Smooth muscle cell (in vitro differentiated cells): ENCODE results near the gene EHBP1L1. TPM values are rescaled to one million over a fixed set of nuclear protein-coding genes. Genes with fewer than 3 reads are reported as not detected.

Experiments used
- DNase-seq: peaks from one replicate; lab custom pipeline; 2025; ENCODE audit not compliant: unreplicated experiment; lab: John Stamatoyannopoulos, UW
- H2AFZ ChIP-seq: fragments of 200-600 bp; sonication (generic); 2 replicates; pipeline ENCODE4 v1.6.0; 2016; ENCODE audit warnings: antibody characterized with exemption, low read depth, mild to moderate bottlenecking
- H3F3A ChIP-seq: fragments of 200-600 bp; sonication (generic); 2 replicates; pipeline ENCODE4 v1.6.0; 2017; ENCODE audit warnings: antibody characterized with exemption, low read depth
- H3K27ac ChIP-seq: fragments of 200-600 bp; sonication (generic); 2 replicates; pipeline ENCODE4 v1.5.1; 2016; ENCODE audit warnings: low read depth, mild to moderate bottlenecking
- H3K27me3 ChIP-seq: fragments of 200-600 bp; sonication (generic); 2 replicates; pipeline ENCODE4 v1.6.1; 2016; ENCODE audit warnings: low read depth, mild to moderate bottlenecking
- H3K36me3 ChIP-seq: fragments of 200-600 bp; sonication (generic); 2 replicates; pipeline ENCODE4 v1.5.1; 2016; ENCODE audit warnings: low read depth
- H3K4me1 ChIP-seq: fragments of 200-600 bp; sonication (generic); 2 replicates; pipeline ENCODE4 v1.5.1; 2016; ENCODE audit warnings: low read depth
- H3K4me2 ChIP-seq: fragments of 200-600 bp; sonication (generic); 2 replicates; pipeline ENCODE4 v1.6.0; 2016; ENCODE audit warnings: mild to moderate bottlenecking
- H3K4me3 ChIP-seq: fragments of 200-600 bp; sonication (generic); 2 replicates; pipeline ENCODE4 v1.5.1; 2016; ENCODE audit warnings: mild to moderate bottlenecking
- H3K79me2 ChIP-seq: fragments of 200-600 bp; sonication (generic); 2 replicates; pipeline ENCODE4 v1.6.0; 2016; ENCODE audit warnings: low read depth, mild to moderate bottlenecking
- H3K9ac ChIP-seq: fragments of 200-600 bp; sonication (generic); 2 replicates; pipeline ENCODE4 v1.6.0; 2016; ENCODE audit warnings: low read depth
- H3K9me3 ChIP-seq: fragments of 200-600 bp; sonication (generic); replicated peaks from 2 replicates; pipeline ENCODE4 v1.5.1; 2016; ENCODE audit warnings: low read depth
- H4K20me1 ChIP-seq: fragments of 200-600 bp; sonication (generic); 2 replicates; pipeline ENCODE4 v1.6.0; 2016; ENCODE audit warnings: low read depth
- WGBS: methylation state at CpG from one replicate; pipeline ENCODE4 v1.1.7; 2016; ENCODE audit warnings: low lambda C conversion rate; 5-methylcytosine and 5-hydroxymethylcytosine counted together
- polyA plus RNA-seq: library from polyadenylated mRNA; unstranded; fragments of >200 nt; fragmentation: Nextera tagmentation; extraction: Ambion mirVana; gene quantifications from 2 replicates; pipeline ENCODE4 v1.2.1, GENCODE V29; 2016
- total RNA-seq: library from RNA; depleted of rRNA; stranded (reverse); fragments of >200 nt; gene quantifications from 2 replicates; pipeline ENCODE4 v1.2.3, GENCODE V29; 2014
- TF ChIP-seq, protein P1 (sequence below): fragments of 200-600 bp; sonication (generic); IDR thresholded peaks from 2 replicates; pipeline ENCODE4 v1.5.1; 2017; ENCODE audit warnings: borderline replicate concordance, mild to moderate bottlenecking, antibody characterized with exemption; ENCODE audit not compliant: insufficient read depth, poor library complexity, severe bottlenecking

EHBP1L1 gene
- total and polyA plus RNA-seq, 2 experiments from 2014 or later = 5.1 to 29.5 TPM

DNA sequence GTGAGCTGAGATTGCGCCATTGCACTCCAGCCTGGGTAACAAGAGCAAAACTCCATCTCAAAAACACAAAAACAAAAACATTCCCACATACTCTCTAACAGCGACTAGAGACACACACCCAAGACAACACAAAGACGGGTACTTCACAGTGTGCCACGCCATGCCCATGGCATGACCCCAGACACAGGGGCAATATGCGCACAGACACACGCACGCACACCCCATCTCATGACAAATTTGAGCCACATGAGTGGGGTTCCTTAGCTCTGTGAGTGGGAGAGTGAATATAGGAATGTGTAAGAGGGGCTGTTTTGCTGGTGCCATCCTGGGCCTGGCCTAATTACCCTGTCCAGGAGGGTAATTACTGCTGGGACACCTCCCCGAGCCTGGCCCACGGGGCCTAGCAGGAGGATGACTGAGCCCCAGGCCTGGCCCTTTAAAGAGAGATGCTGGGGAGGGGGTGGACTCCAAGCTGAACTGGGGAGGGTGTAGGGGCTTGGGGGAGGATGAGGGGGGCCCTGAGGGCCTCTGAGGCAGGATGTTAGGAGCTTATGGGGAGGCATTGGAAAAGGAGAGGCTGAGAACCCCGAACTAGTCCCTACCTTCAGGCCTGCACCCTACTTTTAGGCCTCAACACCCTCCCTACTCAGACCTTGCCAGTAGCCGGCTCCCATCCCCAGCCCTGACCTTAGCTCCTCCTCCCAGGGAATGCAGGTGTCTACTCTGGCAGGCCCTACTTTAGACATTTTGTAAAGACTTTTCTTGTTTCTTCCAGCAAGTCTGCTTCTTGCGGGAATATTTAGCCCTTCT lies 19.2 kb upstream of the EHBP1L1 start:
- Histone ChIP-seq H3F3A (peaks cover 38% of the 10 kb centered on the region), H3K9me3 (no peaks in the 10 kb centered on the region), H3K79me2 (peaks cover 5% of the 10 kb centered on the region), H3K4me2 (peak overlapping the region; percentile 96), H3K36me3 (no peaks in the 10 kb centered on the region), H3K27ac (peak overlapping the region; percentile 47), H3K9ac (no peak overlapping the region), H3K4me1 (peaks cover 20% of the 10 kb centered on the region), H4K20me1 (peaks cover 10% of the 10 kb centered on the region), H3K27me3 (no peaks in the 10 kb centered on the region), H3K4me3 (peak overlapping the region; percentile 63), H2AFZ (no peak overlapping the region)
- TF ChIP-seq, protein P1, sequence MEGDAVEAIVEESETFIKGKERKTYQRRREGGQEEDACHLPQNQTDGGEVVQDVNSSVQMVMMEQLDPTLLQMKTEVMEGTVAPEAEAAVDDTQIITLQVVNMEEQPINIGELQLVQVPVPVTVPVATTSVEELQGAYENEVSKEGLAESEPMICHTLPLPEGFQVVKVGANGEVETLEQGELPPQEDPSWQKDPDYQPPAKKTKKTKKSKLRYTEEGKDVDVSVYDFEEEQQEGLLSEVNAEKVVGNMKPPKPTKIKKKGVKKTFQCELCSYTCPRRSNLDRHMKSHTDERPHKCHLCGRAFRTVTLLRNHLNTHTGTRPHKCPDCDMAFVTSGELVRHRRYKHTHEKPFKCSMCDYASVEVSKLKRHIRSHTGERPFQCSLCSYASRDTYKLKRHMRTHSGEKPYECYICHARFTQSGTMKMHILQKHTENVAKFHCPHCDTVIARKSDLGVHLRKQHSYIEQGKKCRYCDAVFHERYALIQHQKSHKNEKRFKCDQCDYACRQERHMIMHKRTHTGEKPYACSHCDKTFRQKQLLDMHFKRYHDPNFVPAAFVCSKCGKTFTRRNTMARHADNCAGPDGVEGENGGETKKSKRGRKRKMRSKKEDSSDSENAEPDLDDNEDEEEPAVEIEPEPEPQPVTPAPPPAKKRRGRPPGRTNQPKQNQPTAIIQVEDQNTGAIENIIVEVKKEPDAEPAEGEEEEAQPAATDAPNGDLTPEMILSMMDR = no peak
- WGBS = 84% methylated on average over 12 of the region's 12 CpGs
- DNase-seq = no peak

DNA sequence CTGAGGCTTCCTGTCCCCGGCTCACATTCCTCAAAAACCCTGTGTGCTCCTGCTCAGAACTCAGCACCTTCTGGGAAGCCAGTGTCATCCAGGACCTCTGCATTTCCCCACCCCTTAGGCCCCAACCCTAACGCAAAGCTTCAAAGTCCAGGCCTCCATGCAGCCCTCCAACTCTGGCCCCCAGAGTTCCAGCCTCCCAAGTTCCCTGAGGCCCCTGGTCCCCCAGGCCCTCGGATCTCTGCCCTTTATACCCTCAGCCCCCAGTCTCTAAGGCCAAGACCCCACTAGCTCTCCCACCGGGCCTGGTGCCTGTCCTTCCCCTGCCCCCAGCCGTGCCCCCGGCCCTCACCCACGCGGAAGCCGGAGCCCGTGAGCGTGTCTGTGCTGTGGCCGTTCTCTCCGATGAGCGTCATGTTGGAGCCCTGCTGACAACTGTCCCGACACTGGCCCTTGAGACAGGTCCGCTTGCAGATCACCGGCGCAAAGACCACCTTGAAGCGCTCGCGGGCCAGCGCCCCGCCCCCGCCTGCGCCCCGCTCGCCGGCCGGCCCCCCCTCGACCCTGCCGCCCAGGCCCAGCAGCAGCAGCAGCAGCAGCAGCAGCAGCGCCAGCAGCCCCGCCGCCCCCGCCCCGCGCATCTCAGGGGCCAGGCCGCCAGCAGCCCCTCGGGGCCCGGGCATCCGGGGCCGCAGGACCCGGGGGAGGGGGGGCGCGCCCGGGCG lies 18.4 kb upstream of the EHBP1L1 start:
- Histone ChIP-seq H3K4me1 (peaks cover 20% of the 10 kb centered on the region), H3K79me2 (peaks cover 5% of the 10 kb centered on the region), H3K9me3 (no peaks in the 10 kb centered on the region), H3K4me2 (peak overlapping the region; percentile 96), H3K9ac (no peak overlapping the region), H3K27me3 (no peaks in the 10 kb centered on the region), H3K27ac (peak overlapping the region; percentile 75), H2AFZ (no peak overlapping the region), H3K36me3 (no peaks in the 10 kb centered on the region), H3K4me3 (peak overlapping the region; percentile 63), H3F3A (peaks cover 43% of the 10 kb centered on the region), H4K20me1 (peaks cover 10% of the 10 kb centered on the region)
- DNase-seq = no peak
- WGBS = 13% methylated on average over 16 of the region's 47 CpGs
- TF ChIP-seq, protein P1 = no peak

DNA sequence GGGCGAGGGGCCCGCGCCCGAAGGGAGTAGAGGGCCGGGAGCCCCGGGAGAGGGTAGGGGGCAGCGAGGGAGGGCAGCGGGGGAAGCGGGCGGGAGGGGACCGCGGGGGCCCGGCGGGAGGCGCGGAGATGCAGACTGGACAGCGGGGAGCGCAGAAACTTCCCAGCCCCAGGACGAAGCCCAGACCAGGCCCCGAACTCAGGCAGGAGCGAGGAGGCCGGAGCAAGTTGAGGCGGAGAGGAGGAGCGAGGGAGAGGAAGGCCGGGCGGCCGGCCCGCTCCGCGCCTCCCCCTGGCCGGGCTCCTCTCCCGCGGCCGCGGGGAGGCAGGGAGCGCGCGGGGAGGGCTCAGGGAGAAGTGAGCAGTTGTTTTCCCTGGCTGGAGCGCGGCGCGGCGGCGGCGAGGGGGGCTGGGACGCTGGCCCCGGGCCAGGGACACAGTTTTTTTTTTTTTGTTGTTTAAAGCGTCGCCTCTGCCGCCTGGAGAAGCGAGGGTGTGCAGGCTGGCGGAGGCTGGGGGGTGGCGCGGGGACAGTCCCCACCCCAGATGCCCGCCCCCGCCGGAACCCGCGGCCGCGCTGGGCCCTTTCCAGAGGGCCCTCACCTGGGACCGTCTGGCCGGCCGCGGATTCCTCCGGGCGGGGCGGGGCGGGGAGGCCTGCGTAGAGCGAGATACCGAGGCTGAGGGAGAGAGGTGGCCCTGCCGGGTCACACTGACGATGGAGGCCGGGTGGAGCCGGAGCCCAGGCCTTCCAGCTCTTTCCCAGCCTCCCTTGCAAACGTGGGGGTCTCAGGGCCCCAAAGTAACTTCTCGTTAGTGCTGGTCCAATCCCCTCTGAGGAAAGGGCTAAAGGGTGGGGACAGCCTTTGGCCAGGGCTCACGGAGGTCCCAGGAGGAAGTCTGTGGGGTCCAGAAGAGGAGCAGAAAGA lies 17.6 kb upstream of the EHBP1L1 start, which contains the start of gene LTBP3:
Gene LTBP3, minus strand, starts transcription at position 358 of the 928 bp plus-strand sequence. CDS start 400 bp downstream, outside the sequence.
- peak within 1 kb of the TSS; percentile 69 for H2AFZ ChIP-seq
- peak within 1 kb of the TSS; percentile 96 for H3K4me2 ChIP-seq
- peak within 1 kb of the TSS; percentile 63 for H3K4me3 ChIP-seq
- peaks cover 43% of the 10 kb centered on the region for H3F3A ChIP-seq
- TF ChIP-seq, protein P1 = no peak
- peaks cover 20% of the 10 kb centered on the region for H3K4me1 ChIP-seq
- no peaks in the 10 kb centered on the region for H3K36me3 ChIP-seq
- peak within 1 kb of the TSS; percentile 75 for H3K27ac ChIP-seq
- 2% methylated on average over 32 of the region's 79 CpGs for WGBS
- no peaks in the 10 kb centered on the region for H3K9me3 ChIP-seq
- H4K20me1 ChIP-seq = peaks cover 10% of the 10 kb centered on the region
- DNase-seq = peak; percentile 37
- H3K9ac ChIP-seq = peak within 1 kb of the TSS; percentile 64
- H3K27me3 ChIP-seq = no peaks in the 10 kb centered on the region
- peaks cover 5% of the 10 kb centered on the region for H3K79me2 ChIP-seq
